ENCODE measurements around the gene NHSL1.

- TF ChIP-seq POLR2AphosphoS5 (IDR thresholded peaks at IDR 0.05; ENCODE audit: low read depth, low read length) (no peak), POLR2A (IDR thresholded peaks at IDR 0.05; ENCODE audit: low read depth, low read length) (no peak)
Measured at GRCh38 chr6:138377844-138378243, 121.5 kb downstream of the NHSL1 start, which contains the start of gene SMIM28.

All from GM12892 (cell line).